GM18951 (cell line): ENCODE data around the gene N4BP3.
"Not testable (repeated sequence)": the region's sequence is repeated elsewhere in the genome, so short reads cannot be mapped to it uniquely, and the experiment has no call there.

Source experiments
- POLR2A ChIP-seq: IDR thresholded peaks from 4 replicates; pipeline ENCODE4 v1.6.1; 2011; ENCODE audit warnings: mild to moderate bottlenecking; ENCODE audit not compliant: insufficient read length, insufficient read depth; ENCODE audit errors: extremely low read depth
- in situ Hi-C: fragments of 300-500 bp; cut with MboI; formaldehyde crosslinking; loops from one replicate; pipeline ENCODE4 v1.12.0; 2022; ENCODE audit warnings: low sequenced_read_pairs, mixed read lengths, inconsistent platforms; ENCODE audit not compliant: unreplicated experiment

N4BP3 gene

GRCh38 chr5:178081571-178082243 is 31.6 kb upstream of the N4BP3 start:
- in situ Hi-C loops, result no loop called here

GRCh38 chr5:178083922-178084321 is 29.4 kb upstream of the N4BP3 start:
- in situ Hi-C loops, result no loop called here
- no peak for TF ChIP-seq POLR2A

More at GRCh38 chr5:178081571-178082243, 31.6 kb upstream of the N4BP3 start:
- TF ChIP-seq POLR2A, result no peak

GRCh38 chr5:178085316-178085715 is 28.0 kb upstream of the N4BP3 start:
- TF ChIP-seq POLR2A, result no peak
- in situ Hi-C loops, result no loop called here

- TF ChIP-seq POLR2A, result no peak
- in situ Hi-C loops, result no loop called here
Measured at GRCh38 chr5:178086266-178086665, 27.1 kb upstream of the N4BP3 start.

GRCh38 chr5:178087199-178087598 is 26.1 kb upstream of the N4BP3 start:
- in situ Hi-C loops, result not testable (repeated sequence)

GRCh38 chr5:178090856-178091255 is 22.5 kb upstream of the N4BP3 start:
- in situ Hi-C loops, result no loop called here
- TF ChIP-seq POLR2A, result no peak

- TF ChIP-seq POLR2A, result no peak
- in situ Hi-C loops, result no loop called here
Measured at GRCh38 chr5:178093134-178093533, 20.2 kb upstream of the N4BP3 start.

GRCh38 chr5:178094345-178094744 is 19.0 kb upstream of the N4BP3 start:
- no peak for TF ChIP-seq POLR2A

GRCh38 chr5:178098685-178099084 is 14.6 kb upstream of the N4BP3 start:
- in situ Hi-C loops, result no loop called here
- TF ChIP-seq POLR2A, result no peak

More at GRCh38 chr5:178094345-178094744, 19.0 kb upstream of the N4BP3 start:
- in situ Hi-C loops, result no loop called here

- no peak for TF ChIP-seq POLR2A
- in situ Hi-C loops, result no loop called here
Measured at GRCh38 chr5:178103612-178104011, 9.7 kb upstream of the N4BP3 start.

- no peak for TF ChIP-seq POLR2A
- in situ Hi-C loops, result no loop called here
Measured at GRCh38 chr5:178104492-178104891, 8.8 kb upstream of the N4BP3 start.

GRCh38 chr5:178106086-178106485 is 7.2 kb upstream of the N4BP3 start:
- in situ Hi-C loops, result no loop called here
- no peak for TF ChIP-seq POLR2A

GRCh38 chr5:178106556-178107239 is 6.6 kb upstream of the N4BP3 start:
- in situ Hi-C loops, result no loop called here

GRCh38 chr5:178107756-178108310 is 5.5 kb upstream of the N4BP3 start:
- in situ Hi-C loops, result no loop called here
- TF ChIP-seq POLR2A, result no peak

More at GRCh38 chr5:178106556-178107239, 6.6 kb upstream of the N4BP3 start:
- no peak for TF ChIP-seq POLR2A
